Naive thymus-derived CD4-positive, alpha-beta T cell (primary cell): ENCODE measurements around the gene SIRT7. TPM values are rescaled to one million over a fixed set of nuclear protein-coding genes. Genes with fewer than 3 reads are reported as not detected.
"Not testable (repeated sequence)": the region's sequence is repeated elsewhere in the genome, so short reads cannot be mapped to it uniquely, and the experiment has no call there.

Experiments used
- ATAC-seq: fragments of 150-1000 bp; cut with Tn5 transposase; 2 replicates; pipeline ENCODE4 v1.10.0; 2021; ENCODE audit warnings: mild to moderate bottlenecking, moderate library complexity
- CTCF ChIA-PET: fragments of 350-600 bp; sonication (Branson Sonifier 250); formaldehyde crosslinking; loops from one replicate; lab custom pipeline; 2021; ENCODE audit warnings: antibody characterized with exemption; lab: Charles Lee
- POLR2A ChIA-PET: fragments of 350-600 bp; sonication (Branson Sonifier 250); formaldehyde crosslinking; loops from one replicate; lab custom pipeline; 2021; ENCODE audit warnings: antibody characterized with exemption, inconsistent platforms; lab: Charles Lee
- DNase-seq, 9 donors: peaks; one replicate each; pipeline versions ENCODE4 v3.0.0 to v3.0.0-alpha.2; 2020 to 2022; ENCODE audit warnings: mixed read lengths in 1 of 9
- H3K27ac ChIP-seq: one replicate; pipeline ENCODE4 v1.7.0; 2013; ENCODE audit warnings: mild to moderate bottlenecking, low read depth, low read length, moderate library complexity
- H3K27me3 ChIP-seq, 2 donors: one replicate each; pipeline ENCODE4 v1.7.0; 2013; ENCODE audit warnings: low read length in 2 of 2, mild to moderate bottlenecking in 2 of 2, moderate library complexity in 2 of 2; ENCODE audit not compliant: control insufficient read depth in 2 of 2, insufficient read depth in 2 of 2
- H3K36me3 ChIP-seq, 3 experiments: 1 replicate in 2 of 3; 2 replicates in 1 of 3; pipeline ENCODE4 v1.7.0; 2013; ENCODE audit warnings: low read length in 3 of 3, mild to moderate bottlenecking in 3 of 3, moderate library complexity in 1 of 3; ENCODE audit not compliant: insufficient read depth in 3 of 3, control insufficient read depth in 2 of 3
- H3K4me1 ChIP-seq, 2 donors: one replicate each; pipeline ENCODE4 v1.7.0; 2013; ENCODE audit warnings: low read length in 2 of 2, mild to moderate bottlenecking in 2 of 2, moderate library complexity in 1 of 2; ENCODE audit not compliant: control insufficient read depth in 2 of 2, insufficient read depth in 2 of 2
- H3K4me3 ChIP-seq: 2 replicates; pipeline ENCODE4 v1.7.0; 2013; ENCODE audit warnings: mild to moderate bottlenecking, low read length
- H3K9me3 ChIP-seq, 3 experiments: 1 replicate in 2 of 3; 2 replicates in 1 of 3; pipeline ENCODE4 v1.7.0; 2013; ENCODE audit warnings: low read length in 3 of 3; ENCODE audit not compliant: control insufficient read depth in 2 of 3
- H3K27ac Mint-ChIP-seq, 9 donors: one replicate each; pipeline ENCODE4 v1.8.0; 2020 to 2022; ENCODE audit warnings: mixed read lengths in 9 of 9, mild to moderate bottlenecking in 8 of 9, moderate library complexity in 5 of 9, inconsistent platforms in 2 of 9
- H3K27me3 Mint-ChIP-seq, 5 donors: one replicate each; pipeline ENCODE4 v1.8.0; 2021 to 2022; ENCODE audit warnings: mixed read lengths in 5 of 5, mild to moderate bottlenecking in 1 of 5
- H3K36me3 Mint-ChIP-seq, 5 donors: one replicate each; pipeline ENCODE4 v1.8.0; 2020 to 2022; ENCODE audit warnings: mixed read lengths in 5 of 5, mild to moderate bottlenecking in 3 of 5, inconsistent platforms in 1 of 5
- H3K4me1 Mint-ChIP-seq, 7 donors: one replicate each; pipeline ENCODE4 v1.8.0; 2020 to 2022; ENCODE audit warnings: mixed read lengths in 7 of 7, mild to moderate bottlenecking in 3 of 7, inconsistent platforms in 1 of 7
- H3K4me3 Mint-ChIP-seq, 10 donors: one replicate each; pipeline ENCODE4 v1.8.0; 2020 to 2022; ENCODE audit warnings: mild to moderate bottlenecking in 10 of 10, mixed read lengths in 10 of 10, moderate library complexity in 6 of 10, inconsistent platforms in 2 of 10
- H3K9me3 Mint-ChIP-seq, 11 donors: one replicate each; pipeline ENCODE4 v1.8.0; 2020 to 2022; ENCODE audit warnings: mixed read lengths in 11 of 11, mild to moderate bottlenecking in 4 of 11, inconsistent platforms in 1 of 11, moderate library complexity in 1 of 11
- intact Hi-C, 2 donors: fragments of 100-400 bp; cut with micrococcal nuclease; formaldehyde crosslinking; loops; one replicate each; pipeline ENCODE4 v1.15.1; 2023
- polyA plus RNA-seq, 2 donors: library from polyadenylated mRNA; unstranded; fragments of 300-500 nt; fragmentation: Illumina TruSeq; gene quantifications; one replicate each; pipeline ENCODE4 v1.2.3, GENCODE V29; 2021
- total RNA-seq, 6 experiments: library from RNA in 5 of 6; stranded (reverse) in 5 of 6; gene quantifications; 1 replicate in 5 of 6; 2 replicates in 1 of 6; pipeline ENCODE4 v1.2.3 and lab custom pipeline; 2021 to 2026

The SIRT7 gene
- total and polyA plus RNA-seq, 7 experiments from 2014 or later: 21.6 to 81.4 (median 56.8) TPM

DNA sequence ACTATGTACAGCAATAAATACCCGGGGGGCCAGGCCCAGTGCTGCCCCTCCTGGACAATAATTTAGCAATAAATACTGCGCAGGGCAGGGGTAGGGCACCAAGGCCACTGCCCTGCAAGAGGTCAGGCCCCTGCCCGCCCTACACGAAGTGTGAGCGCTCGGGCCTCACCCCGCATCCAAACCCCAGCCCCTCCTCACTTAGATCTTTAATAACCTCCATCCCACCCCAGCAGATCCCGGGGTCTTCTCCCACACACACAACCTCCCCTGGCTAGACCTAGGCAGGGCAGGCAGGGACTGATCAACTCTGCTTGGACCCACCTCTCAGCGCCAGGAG is 325 bp upstream of the SIRT7 start:
- Mint-ChIP-seq H3K27ac (peak overlapping the region; percentile 82 to 90 (median 85)), H3K4me1 (peaks cover 14 to 45% (median 35%) of the 10 kb centered on the region in 7 donors), H3K4me3 (peak overlapping the region; percentile 81 to 92 (median 88)), H3K36me3 (peaks cover 0 to 19% (median 2%) of the 10 kb centered on the region in 5 donors)
- H3K9me3 ChIP-seq, H3K27me3 Mint-ChIP-seq, H3K27me3 ChIP-seq, CTCF ChIA-PET, H3K9me3 Mint-ChIP-seq, H3K4me3 ChIP-seq, DNase-seq: not testable (repeated sequence)
- peak; percentile 26 for ATAC-seq
- H3K36me3 ChIP-seq: peaks cover 12 to 35% (median 16%) of the 10 kb centered on the region in 3 experiments
- intact Hi-C loops: loop anchor here (1.0 to 2.0 kb wide), 4 partner anchors 8 to 58 kb away; partner anchors contain the start of genes ALYREF (in 1 of the 2), ANAPC11 (in 1 of the 2), MAFG (in 1 of the 2) and P4HB (in 1 of the 2)
- peak overlapping the region; percentile 80 for H3K27ac ChIP-seq
- POLR2A ChIA-PET: interaction anchor here (1.5 to 1.8 kb wide), 2 partner anchors 46 to 48 kb away, joined by 6 to 7 read pairs; partner anchors contain the start of gene ARHGDIA
- peaks cover 13 to 20% of the 10 kb centered on the region in 2 donors for H3K4me1 ChIP-seq

DNA sequence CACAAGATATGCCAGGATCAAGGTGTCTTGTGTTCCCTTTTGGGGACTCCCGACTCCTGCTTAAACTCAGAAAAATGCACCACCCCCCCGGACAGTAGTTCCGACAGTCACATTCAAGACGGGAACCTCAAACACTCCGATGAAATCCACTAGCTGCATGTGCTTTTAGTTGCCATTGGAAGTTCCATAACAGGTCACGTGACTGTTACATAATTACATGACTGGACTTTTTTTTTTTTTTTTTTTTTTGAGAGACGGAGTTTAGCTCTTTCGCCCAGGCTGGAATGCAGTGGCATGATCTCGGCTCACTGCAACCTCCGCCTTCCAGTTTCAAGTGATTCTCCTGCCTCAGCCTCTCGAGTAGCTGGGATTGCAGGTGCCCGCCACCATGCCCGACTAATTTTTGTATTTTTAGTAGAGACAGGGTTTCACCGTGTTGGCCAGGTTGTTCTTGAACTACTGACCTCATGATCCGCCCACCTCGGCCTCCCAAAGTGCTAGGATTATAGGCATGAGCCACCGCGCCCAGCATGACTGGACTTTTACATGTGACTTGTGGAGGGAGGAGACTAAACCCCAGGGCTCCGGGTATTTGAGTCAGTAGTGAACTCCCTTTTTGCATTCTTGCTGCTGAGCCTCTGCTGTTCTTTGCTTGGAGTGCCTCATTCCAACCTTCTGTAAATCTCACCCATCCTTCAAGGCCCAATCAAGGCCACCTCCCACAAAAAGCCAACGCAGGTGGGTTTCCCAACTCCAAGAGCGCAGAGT is 1.6 kb downstream of the SIRT7 start:
- H3K4me1 ChIP-seq: peaks cover 13 to 20% of the 10 kb centered on the region in 2 donors
- H3K9me3 Mint-ChIP-seq: peaks cover 0 to 2% (median 0%) of the 10 kb centered on the region in 11 donors
- H3K9me3 ChIP-seq: no peaks in the 10 kb centered on the region
- peaks cover 14 to 50% (median 35%) of the 10 kb centered on the region in 7 donors for H3K4me1 Mint-ChIP-seq
- no peaks in the 10 kb centered on the region for H3K27me3 ChIP-seq
- peaks cover 12 to 45% (median 18%) of the 10 kb centered on the region in 3 experiments for H3K36me3 ChIP-seq
- DNase-seq (no peak), ATAC-seq (no peak)
- H3K4me3 ChIP-seq: peak overlapping the region; percentile 49
- no peaks in the 10 kb centered on the region for H3K27me3 Mint-ChIP-seq
- H3K36me3 Mint-ChIP-seq: peaks cover 0 to 26% (median 4%) of the 10 kb centered on the region in 5 donors
- H3K4me3 Mint-ChIP-seq: peak overlapping the region; percentile 79 to 91 (median 86)
- ChIA-PET CTCF (interaction anchor here (0.6 kb wide), 1 partner anchor 350 kb away, joined by 3 read pairs; no protein-coding TSS in a partner anchor), POLR2A (interaction anchor here (0.6 to 1.9 kb wide), 10 partner anchors 8 to 391 kb away, joined by 3 to 16 read pairs (median 5); partner anchors contain the start of genes ALYREF, ANAPC11, ARHGDIA and MAFG)
- intact Hi-C loops: no loop called here
- H3K27ac Mint-ChIP-seq: peak overlapping the region in 8 of 9 donors; percentile 25 to 79 (median 65)
- no peak overlapping the region for H3K27ac ChIP-seq

DNA sequence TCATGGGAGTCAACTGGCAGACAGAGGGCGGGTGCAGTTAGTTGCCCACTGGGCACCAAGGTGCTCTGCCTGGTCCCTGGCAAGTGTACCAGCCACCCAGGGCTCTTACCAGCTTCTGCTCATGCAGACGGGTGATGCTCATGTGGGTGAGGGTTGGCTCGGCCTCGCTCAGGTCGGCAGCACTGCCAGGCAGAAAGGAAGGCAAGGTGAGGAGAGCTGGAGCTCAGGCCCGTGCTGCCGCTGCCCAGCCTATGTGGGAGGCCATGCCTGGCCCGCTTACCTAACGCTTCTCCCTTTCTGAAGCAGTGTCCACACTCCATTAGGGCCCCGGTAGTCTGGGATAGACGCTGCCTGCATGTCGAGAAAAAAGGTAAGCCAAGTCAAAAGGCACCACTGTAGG is 2.6 kb downstream of the SIRT7 start:
- Histone ChIP-seq H3K4me3 (no peak overlapping the region), H3K9me3 (no peaks in the 10 kb centered on the region), H3K4me1 (peaks cover 17 to 25% of the 10 kb centered on the region in 2 donors), H3K36me3 (peaks cover 12 to 41% (median 18%) of the 10 kb centered on the region in 3 experiments), H3K27ac (no peak overlapping the region), H3K27me3 (no peaks in the 10 kb centered on the region)
- peaks cover 14 to 52% (median 36%) of the 10 kb centered on the region in 7 donors for H3K4me1 Mint-ChIP-seq
- intact Hi-C loops: no loop called here
- DNase-seq (no peak), ATAC-seq (no peak)
- peaks cover 0 to 2% (median 0%) of the 10 kb centered on the region in 11 donors for H3K9me3 Mint-ChIP-seq
- ChIA-PET CTCF (no interaction called here), POLR2A (interaction anchor here (0.8 to 3.5 kb wide), 3 partner anchors 9 to 45 kb away, joined by 3 to 23 read pairs (median 5); partner anchors contain the start of gene MAFG)
- peaks cover 0 to 22% (median 4%) of the 10 kb centered on the region in 5 donors for H3K36me3 Mint-ChIP-seq
- peak overlapping the region in 2 of 9 donors; percentile 8 to 14 for H3K27ac Mint-ChIP-seq
- no peaks in the 10 kb centered on the region for H3K27me3 Mint-ChIP-seq
- peak overlapping the region in 6 of 10 donors; percentile 4 to 47 (median 40) for H3K4me3 Mint-ChIP-seq

DNA sequence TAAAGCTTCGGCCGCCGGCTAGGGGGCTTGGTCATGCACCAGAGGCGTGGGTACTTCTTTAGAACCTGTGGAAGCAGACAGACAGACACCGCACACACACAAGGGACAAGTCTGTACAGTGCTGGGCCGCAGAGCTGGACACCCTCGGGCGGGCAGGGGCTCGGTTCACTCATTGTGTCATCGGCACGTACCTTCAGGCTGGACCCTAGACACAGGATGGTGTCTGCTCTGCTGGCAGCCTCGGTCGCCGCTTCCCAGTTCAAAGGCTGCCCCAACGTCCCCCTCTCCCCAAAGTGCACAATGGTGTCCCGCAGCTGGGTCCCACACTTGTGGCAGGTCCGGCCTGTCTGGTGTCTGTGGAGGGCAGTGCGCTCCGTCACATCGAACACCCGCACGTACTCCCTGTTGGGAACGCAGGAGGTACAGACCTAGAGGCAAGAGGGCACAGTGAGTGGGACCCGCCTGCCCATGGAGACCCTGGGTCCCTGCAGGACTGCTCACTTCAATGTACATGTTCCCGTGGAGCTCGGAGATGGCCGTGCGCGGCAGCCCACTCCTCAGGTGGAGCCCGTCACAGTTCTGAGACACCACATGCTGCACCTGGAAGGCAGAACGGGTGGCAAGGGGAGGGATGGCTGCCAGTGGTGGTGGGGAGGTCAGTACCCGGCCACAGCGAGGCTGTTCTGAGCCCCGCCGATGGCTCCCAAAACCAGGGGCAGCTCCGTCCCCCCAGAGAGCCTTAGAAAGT is 3.7 kb downstream of the SIRT7 start:
- ATAC-seq (no peak), DNase-seq (no peak)
- H3K9me3 Mint-ChIP-seq: peaks cover 0 to 2% (median 0%) of the 10 kb centered on the region in 11 donors
- intact Hi-C loops: loop anchor here (5.0 kb wide), 3 partner anchors 52 to 543 kb away; partner anchors contain the start of genes CENPX (in 1 of the 2), LRRC45 (in 1 of the 2), NARF (in 1 of the 2) and P4HB (in 1 of the 2)
- H3K36me3 ChIP-seq: peaks cover 12 to 41% (median 18%) of the 10 kb centered on the region in 3 experiments
- H3K36me3 Mint-ChIP-seq: peaks cover 0 to 22% (median 4%) of the 10 kb centered on the region in 5 donors
- H3K9me3 ChIP-seq: no peaks in the 10 kb centered on the region
- H3K27ac ChIP-seq: no peak overlapping the region
- H3K4me1 Mint-ChIP-seq: peaks cover 14 to 55% (median 35%) of the 10 kb centered on the region in 7 donors
- no peak overlapping the region for H3K4me3 Mint-ChIP-seq
- no peak overlapping the region for H3K27ac Mint-ChIP-seq
- H3K4me3 ChIP-seq: no peak overlapping the region
- POLR2A ChIA-PET: interaction anchor here (0.6 to 3.5 kb wide), 4 partner anchors 10 to 44 kb away, joined by 3 to 23 read pairs (median 4); partner anchors contain the start of gene MAFG
- peaks cover 21 to 28% of the 10 kb centered on the region in 2 donors for H3K4me1 ChIP-seq
- CTCF ChIA-PET: no interaction called here
- no peaks in the 10 kb centered on the region for H3K27me3 Mint-ChIP-seq
- no peaks in the 10 kb centered on the region for H3K27me3 ChIP-seq

DNA sequence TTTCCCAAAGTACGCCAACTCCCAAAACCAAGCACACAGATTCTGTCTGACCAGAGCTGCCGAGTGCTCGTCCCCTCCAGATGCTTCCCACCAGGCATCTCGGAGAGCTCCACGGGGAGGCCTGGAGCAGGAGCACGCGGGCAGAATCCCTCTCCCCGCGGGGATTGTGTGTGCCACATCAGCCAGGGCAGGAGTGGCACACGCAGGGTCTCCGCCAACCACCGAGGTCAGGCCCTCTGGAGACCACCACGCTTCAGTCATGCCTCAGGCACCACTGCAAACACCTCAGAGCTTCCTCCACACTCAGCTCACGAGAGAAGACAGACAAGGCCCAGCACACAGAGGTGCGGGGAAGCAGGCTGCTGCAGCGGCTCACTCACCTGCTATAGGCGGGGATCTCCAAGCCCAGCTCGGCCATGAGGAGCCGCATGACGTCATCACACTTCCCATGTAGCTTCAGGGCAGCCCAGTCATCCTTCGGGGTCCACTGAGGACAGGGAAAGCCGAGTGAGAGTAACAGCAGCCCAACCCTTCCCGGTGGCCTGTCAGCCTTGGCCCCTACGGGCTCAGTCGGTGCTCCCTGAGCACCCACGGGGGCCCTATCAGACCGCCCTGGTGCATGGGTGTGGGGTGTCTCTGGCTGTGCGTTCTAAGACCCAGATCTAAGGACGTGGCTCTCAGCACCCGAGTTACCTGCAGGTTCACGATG is 4.4 kb downstream of the SIRT7 start:
- POLR2A ChIA-PET: interaction anchor here (0.7 to 3.5 kb wide), 2 partner anchors 13 to 17 kb away, joined by 3 to 23 read pairs; partner anchors contain the start of gene MAFG
- intact Hi-C loops: loop anchor here (5.0 kb wide), 3 partner anchors 51 to 544 kb away; partner anchors contain the start of genes CENPX (in 1 of the 2), LRRC45 (in 1 of the 2), NARF (in 1 of the 2) and P4HB (in 1 of the 2)
- peaks cover 0 to 22% (median 4%) of the 10 kb centered on the region in 5 donors for H3K36me3 Mint-ChIP-seq

More for the DNA sequence above, 4.4 kb downstream of the SIRT7 start:
- H3K9me3 ChIP-seq: no peaks in the 10 kb centered on the region
- H3K27ac ChIP-seq: no peak overlapping the region
- CTCF ChIA-PET: no interaction called here
- H3K27me3 ChIP-seq: no peaks in the 10 kb centered on the region
- H3K27me3 Mint-ChIP-seq: no peaks in the 10 kb centered on the region
- H3K4me1 Mint-ChIP-seq: peaks cover 14 to 48% (median 31%) of the 10 kb centered on the region in 7 donors
- DNase-seq (no peak), ATAC-seq (no peak)
- peak overlapping the region in 3 of 10 donors; percentile 10 to 47 (median 38) for H3K4me3 Mint-ChIP-seq
- H3K36me3 ChIP-seq: peaks cover 12 to 42% (median 18%) of the 10 kb centered on the region in 3 experiments
- H3K4me3 ChIP-seq: no peak overlapping the region
- peaks cover 21 to 27% of the 10 kb centered on the region in 2 donors for H3K4me1 ChIP-seq
- H3K9me3 Mint-ChIP-seq: peaks cover 0 to 2% (median 0%) of the 10 kb centered on the region in 11 donors
- H3K27ac Mint-ChIP-seq: peak overlapping the region in 3 of 9 donors; percentile 13 to 36 (median 28)
